GM19043 (cell line): ENCODE results near the gene SLC6A8.

ENCODE experiments used
- ATAC-seq: cut with Tn5 transposase; IDR thresholded peaks from one replicate; pipeline ENCODE4 v1.9.1; 2021; ENCODE audit warnings: low read depth; ENCODE audit not compliant: unreplicated experiment

The SLC6A8 gene

GRCh38 chrX:153687121-153688039, at the start of gene SLC6A8:
TSS of gene SLC6A8 (plus strand) at chrX:153687926. CDS start at chrX:153688575, 649 bp downstream.
- no peak for ATAC-seq

- no peak for ATAC-seq
These were observed 49.7 kb upstream of the SLC6A8 start for GRCh38 chrX:153638041-153638371.

GRCh38 chrX:153638436-153639176, 49.1 kb upstream of the SLC6A8 start:
- ATAC-seq: no peak

DNA sequence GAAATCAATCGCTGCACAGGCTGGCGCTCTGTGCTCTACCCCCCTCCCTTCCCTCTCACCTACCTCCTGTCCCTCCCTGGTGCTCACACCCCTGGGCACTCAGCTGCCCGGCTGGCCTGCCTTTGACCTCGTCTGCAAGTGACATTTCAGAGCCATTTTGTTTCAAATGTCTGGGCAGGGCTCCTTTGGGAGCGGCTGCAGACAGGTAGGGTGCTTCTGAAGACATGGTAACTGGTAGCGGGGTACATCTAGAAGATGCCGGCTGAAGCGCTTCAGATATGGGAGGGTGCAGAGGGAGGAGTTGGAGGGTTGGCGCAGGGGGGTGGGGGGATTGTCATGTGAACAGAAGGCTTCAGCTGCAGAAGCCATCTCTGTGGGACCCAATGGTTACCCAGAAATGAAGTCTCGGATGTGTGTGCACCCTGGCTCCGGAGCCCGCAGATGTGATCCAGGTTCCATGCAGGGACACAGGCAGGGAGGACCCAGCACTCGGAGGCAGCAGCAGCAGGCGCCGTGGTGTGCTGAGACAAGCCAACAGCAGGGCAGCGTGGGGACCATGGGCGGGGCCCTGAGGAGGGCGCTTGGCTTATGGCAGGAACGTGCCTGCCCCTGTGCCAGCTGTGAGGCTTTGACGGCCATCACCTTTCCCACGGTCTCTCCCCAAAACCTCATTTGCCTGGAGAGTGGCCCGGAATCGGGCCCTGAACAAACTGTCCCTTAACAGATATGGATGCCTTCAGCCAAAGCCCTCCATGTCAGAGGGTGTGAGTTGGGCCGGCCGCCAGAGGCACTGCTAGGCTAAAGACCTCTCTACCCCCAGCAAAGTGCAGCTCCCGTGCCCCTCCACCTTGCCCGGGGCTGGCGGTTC, 48.3 kb upstream of the SLC6A8 start:
- ATAC-seq: no peak

GRCh38 chrX:153640045-153640686, 47.6 kb upstream of the SLC6A8 start:
- no peak for ATAC-seq

GRCh38 chrX:153640736-153641575, 46.8 kb upstream of the SLC6A8 start:
- no peak for ATAC-seq

DNA sequence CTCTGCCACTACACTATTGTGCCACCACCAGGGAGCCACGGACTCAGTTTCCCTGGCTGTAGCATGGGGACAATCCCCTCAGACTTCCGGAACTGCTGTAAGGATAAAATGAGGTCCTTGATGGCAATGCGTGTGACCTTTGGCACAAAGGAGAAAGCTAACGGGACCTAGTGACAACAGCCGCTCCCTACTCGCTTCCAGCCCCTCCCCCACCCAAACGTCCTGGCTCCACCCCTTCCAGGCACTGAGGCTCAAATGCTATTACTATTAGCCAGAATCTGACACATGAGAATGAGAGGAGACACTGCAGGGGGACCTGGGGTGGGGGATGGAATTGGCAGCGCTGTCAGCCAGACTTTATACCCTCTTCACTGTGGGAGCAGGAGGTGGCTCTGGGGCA, 46.1 kb upstream of the SLC6A8 start:
- ATAC-seq: no peak

GRCh38 chrX:153642051-153642654, 45.6 kb upstream of the SLC6A8 start:
- ATAC-seq: no peak

- ATAC-seq: no peak
These were observed 44.9 kb upstream of the SLC6A8 start for GRCh38 chrX:153642655-153643430.

GRCh38 chrX:153643431-153644351, 44.0 kb upstream of the SLC6A8 start:
- ATAC-seq: no peak

DNA sequence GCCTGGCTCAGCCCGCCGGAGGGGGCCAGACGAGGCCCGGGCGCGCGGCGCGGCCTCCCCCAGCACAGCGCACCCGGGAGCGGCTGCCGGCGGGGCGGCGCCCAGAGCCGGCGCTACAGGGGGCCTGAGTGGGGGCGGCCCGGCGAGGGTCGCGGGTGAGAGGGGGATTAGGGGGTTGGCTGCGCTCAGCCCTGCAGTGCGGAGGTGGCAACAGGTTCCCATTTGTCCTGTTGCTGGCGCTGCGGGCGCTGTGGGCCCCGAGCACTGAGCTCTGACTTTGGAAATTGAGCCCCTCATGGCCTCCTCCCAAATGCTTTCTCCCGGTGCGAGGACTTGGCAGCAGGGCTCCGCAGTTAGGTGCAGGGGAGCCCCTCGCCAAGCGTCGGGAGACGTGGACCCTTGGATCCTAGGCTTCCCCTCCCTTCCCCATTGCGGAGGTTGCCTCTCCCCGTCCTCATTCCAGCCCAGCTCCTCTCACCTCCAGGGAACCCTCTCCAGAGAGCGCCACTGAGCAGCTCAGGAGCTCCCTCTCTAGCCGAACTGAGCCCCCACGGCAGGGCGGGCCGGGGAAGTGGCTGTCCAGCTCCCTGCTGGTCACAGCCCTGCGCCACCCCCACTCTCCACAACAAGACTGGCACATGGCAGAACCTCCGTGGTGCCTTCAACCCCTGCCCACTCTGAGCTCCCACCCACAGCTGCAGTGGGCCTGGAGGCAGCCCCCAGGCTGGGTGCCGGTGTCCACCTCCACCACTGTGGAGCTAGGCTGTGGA, 43.2 kb upstream of the SLC6A8 start:
- no peak for ATAC-seq

DNA sequence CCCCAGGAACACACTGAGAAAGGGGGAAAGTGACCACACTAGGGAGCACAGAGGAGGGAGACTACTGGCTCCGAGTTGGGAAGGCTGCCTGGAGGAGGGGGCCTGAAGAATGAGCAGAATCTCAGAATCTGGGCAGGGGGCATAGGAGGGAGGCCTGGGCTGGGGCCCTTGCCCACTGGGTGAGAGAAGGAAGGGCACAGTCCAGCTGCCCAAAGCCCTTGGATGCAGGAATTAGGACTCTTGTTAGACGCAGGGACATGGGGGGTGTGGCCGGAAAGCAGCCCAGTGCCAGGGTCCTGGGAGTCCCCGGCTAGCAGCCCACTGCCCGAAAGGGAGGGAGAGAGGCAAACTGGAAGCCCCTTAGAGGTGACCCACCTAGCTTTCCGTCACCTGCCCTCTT, 42.6 kb upstream of the SLC6A8 start:
- ATAC-seq: no peak

- ATAC-seq: no peak
These were observed 41.7 kb upstream of the SLC6A8 start for GRCh38 chrX:153645921-153646488.

- ATAC-seq: no peak
These were observed 40.9 kb upstream of the SLC6A8 start, which contains the start of gene DUSP9 for GRCh38 chrX:153646620-153647373. TSS of gene DUSP9 (plus strand) at chrX:153647203. CDS start at chrX:153647954, 751 bp downstream.
